Parathyroid adenoma (tissue), 2 donors: ENCODE results near the gene DBH.

Experiments
- H2AFZ ChIP-seq: fragments of 300-600 bp; sonication (generic); one replicate; pipeline ENCODE4 v1.7.0; 2017; ENCODE audit warnings: antibody characterized with exemption, mild to moderate bottlenecking
- H3K27ac ChIP-seq: fragments of 300-600 bp; sonication (generic); one replicate; pipeline ENCODE4 v1.7.0; 2017
- H3K27me3 ChIP-seq: fragments of 300-600 bp; sonication (generic); one replicate; pipeline ENCODE4 v1.7.0; 2017; ENCODE audit warnings: low read length; ENCODE audit not compliant: control insufficient read depth, insufficient read depth
- H3K36me3 ChIP-seq: fragments of 300-600 bp; sonication (generic); one replicate; pipeline ENCODE4 v1.7.0; 2017; ENCODE audit warnings: low read length; ENCODE audit not compliant: control insufficient read depth, insufficient read depth
- H3K4me1 ChIP-seq: fragments of 300-600 bp; sonication (generic); one replicate; pipeline ENCODE4 v1.7.0; 2017; ENCODE audit warnings: control low read depth
- H3K4me2 ChIP-seq: fragments of 300-600 bp; sonication (generic); one replicate; pipeline ENCODE4 v1.7.0; 2017; ENCODE audit warnings: low read length
- H3K4me3 ChIP-seq: fragments of 300-600 bp; sonication (generic); one replicate; pipeline ENCODE4 v1.7.0; 2017; ENCODE audit warnings: low read depth, low read length
- H3K79me2 ChIP-seq: fragments of 300-600 bp; sonication (generic); one replicate; pipeline ENCODE4 v1.7.0; 2017; ENCODE audit warnings: control low read depth
- H3K9ac ChIP-seq: fragments of 300-600 bp; sonication (generic); one replicate; pipeline ENCODE4 v1.7.0; 2017; ENCODE audit warnings: mild to moderate bottlenecking
- H3K9me3 ChIP-seq: fragments of 300-600 bp; sonication (generic); one replicate; pipeline ENCODE4 v1.7.0; 2017; ENCODE audit warnings: low read length; ENCODE audit not compliant: control insufficient read depth
- CTCF ChIP-seq: fragments of 300-600 bp; sonication (generic); IDR thresholded peaks from one replicate; pipeline ENCODE4 v1.7.0; 2017; ENCODE audit warnings: antibody characterized with exemption, mild to moderate bottlenecking
- donor health status: primary hyperparathyroidism.

The DBH gene

GRCh38 chr9:133645021-133645765 is 9.0 kb downstream of the DBH start:
- H3K4me1 ChIP-seq = no peaks in the 10 kb centered on the region
- H3K4me2 ChIP-seq = no peak overlapping the region
- no peaks in the 10 kb centered on the region for H3K9me3 ChIP-seq
- no peak overlapping the region for H3K27ac ChIP-seq
- no peaks in the 10 kb centered on the region for H3K79me2 ChIP-seq
- peaks cover 3% of the 10 kb centered on the region for H3K27me3 ChIP-seq
- no peak overlapping the region for H3K9ac ChIP-seq
- no peak for TF ChIP-seq CTCF
- no peak overlapping the region for H2AFZ ChIP-seq
- H3K4me3 ChIP-seq = no peak overlapping the region
- H3K36me3 ChIP-seq = no peaks in the 10 kb centered on the region

GRCh38 chr9:133647148-133647547 is 11.0 kb downstream of the DBH start:
- peaks cover 3% of the 10 kb centered on the region for H3K27me3 ChIP-seq
- no peak for TF ChIP-seq CTCF

GRCh38 chr9:133647765-133648469 is 11.8 kb downstream of the DBH start:
- H3K36me3 ChIP-seq = no peaks in the 10 kb centered on the region
- no peak overlapping the region for H3K4me2 ChIP-seq
- no peak overlapping the region for H3K9ac ChIP-seq
- no peak overlapping the region for H3K27ac ChIP-seq
- H3K4me3 ChIP-seq = no peak overlapping the region
- no peaks in the 10 kb centered on the region for H3K4me1 ChIP-seq
- peaks cover 3% of the 10 kb centered on the region for H3K27me3 ChIP-seq
- no peak overlapping the region for H2AFZ ChIP-seq
- no peaks in the 10 kb centered on the region for H3K9me3 ChIP-seq
- TF ChIP-seq CTCF = no peak
- no peaks in the 10 kb centered on the region for H3K79me2 ChIP-seq

More at GRCh38 chr9:133647148-133647547, 11.0 kb downstream of the DBH start:
- Histone ChIP-seq H2AFZ (no peak overlapping the region), H3K4me1 (no peaks in the 10 kb centered on the region), H3K27ac (no peak overlapping the region), H3K79me2 (no peaks in the 10 kb centered on the region), H3K4me3 (no peak overlapping the region), H3K9me3 (no peaks in the 10 kb centered on the region), H3K4me2 (no peak overlapping the region), H3K36me3 (no peaks in the 10 kb centered on the region), H3K9ac (no peak overlapping the region)

GRCh38 chr9:133649194-133649593 is 13.0 kb downstream of the DBH start:
- Histone ChIP-seq H3K9me3 (no peaks in the 10 kb centered on the region), H3K4me2 (no peak overlapping the region), H3K79me2 (no peaks in the 10 kb centered on the region), H3K4me3 (no peak overlapping the region), H3K9ac (no peak overlapping the region), H3K27me3 (peaks cover 3% of the 10 kb centered on the region), H3K4me1 (no peaks in the 10 kb centered on the region), H2AFZ (no peak overlapping the region), H3K27ac (no peak overlapping the region), H3K36me3 (no peaks in the 10 kb centered on the region)
- TF ChIP-seq CTCF = no peak
